Activated CD4-positive, CD25-positive, alpha-beta regulatory T cell treated with anti-CD3 and anti-CD28 coated beads, Interleukin-2, amount 50 U/mL, for 24 hours (primary cell): ENCODE results near the gene GNPNAT1.
A peak's percentile ranks its signal among the peaks of the same experiment; 100 is the strongest.

ENCODE experiments used
- ATAC-seq, 2 donors: fragments of 150-1000 bp; cut with Tn5 transposase; one replicate each; pipeline ENCODE4 v1.10.0; 2021; ENCODE audit warnings: mild to moderate bottlenecking in 1 of 2, moderate library complexity in 1 of 2

GNPNAT1 gene

DNA sequence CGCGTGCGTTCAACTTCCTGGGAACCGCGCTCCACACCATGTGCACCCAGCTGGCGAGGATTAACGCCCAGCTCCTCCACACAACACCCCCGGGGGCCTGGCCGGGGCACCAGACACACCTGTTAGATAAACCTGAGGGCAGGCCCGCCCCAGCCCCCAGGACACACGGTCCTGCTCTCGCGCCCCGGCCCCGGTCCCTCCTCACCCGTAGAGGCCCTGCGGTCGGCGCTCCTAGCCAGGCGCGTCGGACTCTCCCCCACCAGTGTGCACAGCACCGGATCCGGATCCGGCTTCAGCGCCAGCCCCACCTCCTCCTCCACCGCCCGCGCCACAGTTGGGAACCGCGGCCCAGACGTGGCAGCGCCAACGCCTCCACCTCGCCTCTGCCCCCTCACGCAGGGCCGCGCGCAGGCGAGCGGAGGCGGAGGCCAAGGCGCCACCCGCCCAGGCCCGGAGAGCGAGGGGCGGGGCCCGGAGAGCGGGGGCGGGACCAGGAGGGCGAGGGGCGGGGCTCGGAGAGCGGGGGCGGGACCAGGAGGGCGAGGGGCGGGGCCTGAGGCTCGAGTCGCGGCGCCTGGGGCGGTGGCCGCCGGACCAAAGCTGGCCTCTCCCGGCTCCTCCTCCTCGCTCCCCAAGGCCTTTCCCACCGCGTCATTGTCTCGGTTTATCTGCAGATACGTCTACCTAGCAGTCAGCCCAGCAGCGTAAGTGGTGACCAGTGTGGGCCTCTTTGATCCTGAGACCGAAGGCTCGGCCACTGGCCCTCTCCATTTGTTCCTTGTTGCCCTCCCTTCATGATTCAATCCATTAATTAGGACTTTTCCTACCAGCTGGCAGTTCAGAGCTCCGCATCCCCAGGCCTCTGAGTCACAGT lies at the start of gene GNPNAT1:
GNPNAT1 (minus strand) TSS at position 385 of the 874 bp plus-strand sequence. CDS start 6,957 bp downstream, outside the sequence.
- peak; percentile 95 for ATAC-seq

DNA sequence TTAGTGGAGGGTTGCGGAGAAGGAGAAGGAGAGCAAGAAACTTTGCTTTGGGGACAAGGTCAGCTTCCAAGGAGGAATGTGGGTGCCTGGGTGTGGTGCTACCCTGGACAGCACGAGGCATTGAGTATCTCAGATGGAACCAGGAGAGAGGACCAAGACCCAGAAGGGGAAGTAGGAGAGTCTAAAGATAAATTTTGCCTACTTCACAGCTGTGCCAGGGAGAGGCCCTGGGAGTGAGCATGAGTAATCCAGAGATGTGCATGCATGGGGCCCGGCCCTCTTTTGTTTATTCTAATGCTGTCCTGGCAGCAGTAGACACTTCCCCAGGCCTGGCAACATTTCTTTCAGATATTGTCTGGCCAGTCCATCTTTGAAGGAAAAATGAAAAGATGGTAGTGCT lies 49.5 kb upstream of the GNPNAT1 start:
- no peak for ATAC-seq

DNA sequence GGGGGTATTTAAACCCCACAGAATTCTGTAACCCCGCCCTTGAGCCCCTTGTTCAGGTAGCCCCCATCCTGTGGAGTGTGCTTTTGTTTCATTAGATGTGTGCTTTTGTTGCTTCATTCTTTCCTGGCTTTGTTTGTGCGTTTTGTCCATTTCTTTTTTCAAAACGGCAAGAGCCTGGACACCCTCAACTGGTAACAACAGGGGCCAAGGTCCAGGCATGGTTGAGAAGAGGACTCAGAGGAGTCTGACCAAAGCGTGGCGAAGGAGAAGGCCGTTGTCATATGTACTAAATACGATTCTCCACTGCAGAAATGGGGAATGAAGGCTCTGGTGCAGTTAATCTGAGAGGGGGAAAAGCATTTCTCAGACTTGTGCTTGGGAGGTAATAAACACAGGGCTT lies 46.0 kb upstream of the GNPNAT1 start:
- no peak for ATAC-seq

DNA sequence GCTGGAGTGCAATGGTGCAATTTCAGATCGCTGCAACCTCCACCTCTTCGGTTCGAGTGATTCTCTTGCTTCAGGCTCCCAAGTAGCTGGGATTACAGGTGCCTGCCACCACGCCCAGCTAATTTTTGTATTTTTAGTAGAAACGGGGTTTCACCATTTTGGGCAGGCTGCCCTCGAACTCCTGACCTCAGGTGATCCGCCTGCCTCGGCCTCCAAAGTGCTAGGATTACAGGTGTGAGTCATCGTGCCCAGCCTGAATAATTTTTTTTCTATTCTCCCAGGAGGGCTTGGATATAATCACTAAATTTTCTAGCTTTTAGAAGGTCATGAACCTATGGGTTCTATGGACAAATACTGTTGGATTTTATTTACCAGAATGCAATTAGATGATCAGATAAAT lies 44.7 kb upstream of the GNPNAT1 start:
- no peak for ATAC-seq

DNA sequence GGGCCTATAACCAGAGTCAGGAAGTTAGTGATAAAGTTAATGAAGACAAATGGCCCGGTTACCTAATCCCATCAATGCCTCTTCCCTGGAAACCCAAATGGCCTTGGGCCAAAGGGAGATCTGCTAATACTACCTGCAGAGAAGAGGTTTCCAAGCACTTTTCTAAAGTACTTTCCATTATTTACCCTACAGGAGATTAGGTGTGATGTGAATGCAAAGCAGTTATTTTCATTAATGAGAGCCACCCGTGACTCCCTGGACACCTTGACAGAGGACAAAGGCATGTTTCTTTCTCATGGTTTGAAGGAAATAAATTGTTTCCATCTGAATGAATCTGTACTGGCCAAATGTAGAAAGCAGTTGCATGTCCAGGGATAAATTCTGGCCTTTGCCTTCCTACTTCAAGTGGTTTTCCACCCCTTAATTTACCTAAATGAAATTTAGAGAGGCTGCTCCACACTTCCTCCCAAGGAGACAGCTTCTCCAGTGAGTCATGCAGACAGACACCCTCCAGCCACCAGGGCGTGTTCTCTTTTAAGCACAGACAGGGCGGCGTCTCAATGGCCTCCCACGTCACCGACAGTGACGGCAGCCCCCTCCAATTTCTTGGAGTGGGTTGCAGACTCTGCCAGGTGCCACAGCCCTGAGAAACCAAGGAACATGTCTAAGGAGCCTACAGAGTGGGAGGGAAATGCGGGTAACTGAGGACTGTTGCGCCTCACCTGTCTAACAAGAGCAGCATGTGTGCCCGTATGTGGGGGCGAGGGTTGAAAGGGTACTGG lies 43.9 kb upstream of the GNPNAT1 start:
- no peak for ATAC-seq

DNA sequence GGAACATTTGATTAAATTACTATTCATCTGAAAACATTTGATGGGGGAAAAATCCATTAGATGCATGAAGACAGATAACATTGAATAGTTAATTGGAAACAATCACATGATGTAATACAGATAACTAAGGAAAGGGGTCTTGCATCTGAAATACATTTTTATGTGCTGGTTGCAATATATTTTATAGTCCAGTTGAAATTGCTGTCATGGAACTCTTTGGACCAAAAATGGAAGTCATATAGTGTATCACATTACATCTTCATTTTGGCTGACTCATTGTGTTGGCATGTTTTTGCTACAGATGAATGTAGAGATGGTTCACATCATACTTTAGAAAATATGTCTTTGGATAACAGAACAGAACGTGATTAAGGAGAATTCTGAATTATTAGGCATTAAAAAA lies 43.0 kb upstream of the GNPNAT1 start:
- ATAC-seq, result no peak

DNA sequence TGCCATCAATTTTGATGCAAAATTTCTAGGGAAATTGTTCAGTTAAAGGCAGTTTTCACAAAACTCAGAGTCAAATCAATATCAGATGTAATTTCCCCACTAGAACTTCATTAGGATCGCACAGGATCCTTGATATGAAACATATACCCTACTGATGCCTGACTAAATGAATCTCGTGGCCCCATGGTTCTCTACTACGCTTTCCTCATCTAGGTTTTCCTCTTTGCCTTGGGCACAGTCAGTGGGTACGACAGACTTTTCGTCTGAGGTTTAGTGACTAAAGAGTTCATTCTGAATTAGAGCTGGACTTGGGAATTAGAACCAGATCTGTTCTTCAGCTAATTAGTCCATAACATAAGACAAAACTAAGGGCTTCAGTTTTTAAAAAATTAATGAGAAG lies 42.5 kb upstream of the GNPNAT1 start:
- ATAC-seq, result no peak

DNA sequence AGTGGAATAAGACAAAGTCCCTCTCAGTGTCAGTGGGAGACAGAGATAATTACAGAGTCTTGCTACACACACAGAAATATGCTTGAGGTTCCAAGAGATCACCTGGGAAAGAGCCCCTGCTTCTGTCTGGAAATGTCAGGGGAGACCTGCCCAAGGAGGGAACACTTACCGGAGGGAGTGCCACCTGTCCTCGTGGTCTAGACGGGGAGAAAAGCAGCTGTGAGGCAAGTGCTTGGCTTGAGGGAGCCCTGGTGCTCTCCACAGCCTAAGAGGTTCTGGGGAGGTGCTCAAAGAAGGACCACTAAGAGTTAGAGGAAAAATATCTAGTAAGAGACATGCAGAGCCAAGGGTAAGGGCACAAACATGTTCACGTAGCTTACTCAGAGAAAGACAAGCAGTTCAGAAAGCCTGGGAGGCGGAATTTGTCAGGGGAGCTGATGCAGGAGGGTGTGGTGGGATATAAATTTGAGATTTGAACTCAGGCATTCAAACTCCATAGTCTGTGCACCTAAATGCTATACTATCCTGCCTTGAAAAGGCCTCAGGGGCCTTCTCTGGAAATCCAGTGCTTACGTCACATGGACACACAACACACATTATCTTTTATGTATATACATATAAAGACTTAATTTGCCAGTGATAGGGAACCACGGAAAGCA lies 38.2 kb upstream of the GNPNAT1 start:
- ATAC-seq, result no peak

DNA sequence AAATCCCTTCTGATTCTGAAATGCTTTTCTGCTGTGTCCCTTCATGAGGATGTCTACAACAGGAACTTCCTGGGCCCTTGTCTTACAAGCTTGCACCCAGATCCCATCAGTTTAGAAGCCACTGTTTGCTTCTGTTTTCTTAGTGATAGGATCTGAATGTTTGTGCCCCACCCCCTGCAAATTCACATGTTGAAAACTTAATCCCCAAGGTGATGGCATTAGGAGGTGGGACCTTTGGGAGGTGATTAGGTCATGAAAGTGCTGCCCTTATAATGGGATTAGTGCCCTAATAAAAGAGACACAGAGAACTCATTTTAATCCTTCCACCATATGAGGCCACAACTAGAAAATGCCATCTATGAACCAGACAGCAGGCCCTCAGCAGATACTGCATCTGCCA lies 36.0 kb upstream of the GNPNAT1 start:
- ATAC-seq, result no peak

DNA sequence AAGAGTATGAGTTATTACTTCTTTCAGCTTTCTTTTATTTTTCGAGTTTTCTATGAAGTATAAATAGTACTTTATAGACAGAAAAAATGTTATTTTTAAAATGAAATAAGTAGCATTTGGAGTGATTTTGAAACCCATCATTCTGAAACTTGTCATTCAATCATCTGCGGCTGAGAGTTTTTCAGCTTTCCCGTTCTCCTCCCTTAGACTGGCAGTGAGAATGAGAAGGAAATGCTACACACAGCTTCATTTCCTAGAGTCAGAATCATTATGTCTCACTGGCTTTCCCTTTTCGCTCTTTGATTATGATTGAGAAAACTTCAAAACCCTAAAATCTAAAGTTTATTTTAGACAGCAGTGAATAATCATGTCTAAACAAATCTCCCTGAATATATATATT lies 33.7 kb upstream of the GNPNAT1 start:
- no peak for ATAC-seq

DNA sequence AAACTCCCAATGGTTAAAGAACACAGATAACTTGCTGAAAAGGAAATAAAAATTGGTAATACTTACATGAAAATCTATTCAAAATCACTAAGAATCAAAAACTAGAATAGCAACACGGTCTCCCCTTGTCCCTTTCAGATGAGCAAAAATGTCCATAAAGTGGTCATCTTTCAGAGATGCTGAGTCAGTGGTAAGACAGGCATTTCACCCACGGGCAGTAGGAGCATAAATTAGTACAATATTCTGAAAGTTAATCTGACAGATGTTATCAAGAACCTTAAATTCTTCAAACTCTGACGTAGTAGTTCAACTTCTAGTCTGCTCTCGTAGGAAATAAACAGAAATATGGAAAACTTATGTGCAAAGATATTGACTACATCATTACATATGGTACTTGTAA lies 33.1 kb upstream of the GNPNAT1 start:
- ATAC-seq, result no peak

DNA sequence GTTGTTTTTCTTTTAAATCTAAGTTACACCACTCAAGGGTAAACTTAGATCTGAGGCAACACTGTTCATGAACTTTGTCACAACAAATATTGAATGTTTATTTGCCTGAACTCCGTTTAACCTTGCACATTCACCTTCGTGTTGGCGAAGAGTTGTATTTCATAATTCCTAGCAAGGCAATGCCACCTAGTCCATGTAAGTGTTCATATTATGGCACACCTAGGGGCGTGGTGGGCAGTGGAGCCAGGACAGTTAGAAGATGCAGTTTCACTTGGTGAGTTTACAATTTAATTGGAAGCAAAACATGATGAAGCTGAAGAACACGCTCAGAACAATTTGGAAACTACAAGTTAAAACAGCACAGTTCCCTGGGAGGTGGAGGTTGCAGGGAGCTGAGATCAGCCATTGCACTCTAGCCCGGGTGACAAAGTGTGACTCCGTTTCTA lies 30.4 kb upstream of the GNPNAT1 start:
- no peak for ATAC-seq

DNA sequence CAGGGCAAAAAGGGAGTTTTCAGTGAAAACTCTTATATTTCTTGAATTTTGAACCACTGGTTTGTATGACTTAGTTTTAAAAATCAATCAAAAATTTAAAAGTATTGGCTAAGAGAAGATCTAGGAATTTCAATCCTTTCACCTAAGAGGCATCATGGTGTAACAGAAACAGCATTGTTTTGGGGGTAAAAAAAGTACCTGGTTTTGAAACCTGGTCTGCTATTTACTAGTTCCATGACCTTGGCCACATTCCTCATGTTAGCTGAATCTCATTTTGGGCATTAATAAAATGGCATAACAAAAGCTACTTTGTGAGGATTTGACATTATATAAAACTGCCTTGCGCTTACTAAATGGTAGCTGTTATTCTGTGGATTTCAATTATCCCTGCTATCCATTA lies 16.7 kb upstream of the GNPNAT1 start:
- ATAC-seq, result no peak

DNA sequence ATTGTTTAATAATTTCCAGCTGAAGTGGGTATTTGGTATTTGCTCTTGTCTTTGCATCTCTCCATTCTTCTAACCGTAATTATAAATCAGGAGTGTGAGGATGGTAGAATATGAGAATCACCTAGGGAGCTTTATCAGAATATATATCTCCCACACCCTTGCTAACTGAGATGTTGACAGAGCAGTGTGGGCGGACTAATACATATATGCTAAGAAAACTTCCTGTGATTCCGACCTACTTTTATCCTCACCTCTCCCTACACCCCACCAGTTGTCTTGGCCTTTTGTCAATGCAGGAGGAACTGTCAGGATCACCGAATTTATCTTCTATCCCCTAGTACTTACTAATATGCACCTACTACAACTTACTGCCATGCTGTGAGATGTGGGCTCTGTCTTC lies 14.7 kb upstream of the GNPNAT1 start:
- no peak for ATAC-seq

DNA sequence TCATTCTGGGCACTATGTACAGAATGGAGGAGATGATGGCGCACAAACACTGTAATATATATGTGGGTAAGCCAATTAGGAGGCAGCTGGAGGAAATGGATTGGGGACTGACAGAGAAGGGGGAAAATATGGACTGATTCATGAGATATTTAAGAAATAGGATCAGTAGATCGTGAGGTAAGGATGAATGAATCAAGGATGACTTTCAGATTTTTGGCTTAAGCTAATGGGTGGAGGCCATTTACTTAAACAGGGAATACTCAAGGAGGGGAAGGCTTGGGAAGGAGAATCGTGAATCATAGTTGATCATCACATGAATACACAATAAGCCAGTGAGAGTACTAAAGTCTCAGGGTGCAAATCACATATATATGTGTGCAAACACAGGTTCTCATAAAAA lies 11.2 kb upstream of the GNPNAT1 start:
- no peak for ATAC-seq

DNA sequence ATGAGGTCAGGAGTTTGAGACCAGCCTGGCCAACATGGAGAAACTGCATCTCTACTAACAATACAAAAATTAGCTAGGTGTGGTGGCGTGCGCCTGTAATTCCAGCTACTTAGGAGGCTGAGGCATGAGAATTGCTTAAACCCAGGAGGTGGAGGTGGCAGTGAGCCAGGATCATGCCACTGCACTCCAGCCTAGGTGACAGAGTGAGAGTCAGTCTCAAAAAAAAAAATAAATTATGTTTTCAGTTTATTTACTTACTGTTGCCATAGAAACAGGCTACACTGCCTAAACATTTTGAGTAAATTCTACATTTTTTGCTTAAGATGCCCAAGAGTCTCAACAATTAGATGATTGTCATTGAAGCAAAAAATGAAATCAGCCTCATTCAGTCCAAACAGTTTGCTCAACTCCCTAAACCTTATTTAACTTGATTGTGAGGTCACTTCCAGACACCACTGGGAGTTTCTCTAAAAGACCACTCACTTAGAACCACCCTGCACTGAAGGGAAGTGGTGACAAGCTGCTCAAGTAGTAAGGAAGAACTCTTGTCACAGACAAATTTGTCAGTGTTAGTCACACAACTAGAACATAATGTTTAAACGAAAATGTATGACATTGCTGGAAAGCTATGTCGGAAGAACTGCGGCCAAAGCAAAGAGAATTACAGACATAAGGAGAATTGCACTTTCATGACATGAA lies 9.8 kb upstream of the GNPNAT1 start:
- no peak for ATAC-seq

DNA sequence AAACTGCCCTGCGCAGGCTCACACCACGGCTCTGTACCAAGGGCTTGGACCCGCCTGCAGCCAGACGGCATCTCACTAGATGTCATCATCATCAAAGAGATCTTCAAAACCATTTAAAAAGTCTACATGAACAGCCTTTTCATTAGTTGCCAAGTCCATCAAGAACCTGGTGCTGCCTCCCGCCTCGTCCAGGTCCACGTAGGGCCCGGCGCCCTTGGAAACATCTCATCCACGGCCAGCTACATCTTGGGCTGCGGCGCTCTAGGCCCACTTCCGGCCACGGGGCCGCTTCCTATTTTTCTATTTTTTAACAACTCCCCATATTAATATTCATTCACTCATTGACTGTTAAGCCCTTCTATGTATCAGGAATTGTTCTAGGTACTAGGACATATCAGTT lies 7.4 kb upstream of the GNPNAT1 start:
- ATAC-seq, result no peak

DNA sequence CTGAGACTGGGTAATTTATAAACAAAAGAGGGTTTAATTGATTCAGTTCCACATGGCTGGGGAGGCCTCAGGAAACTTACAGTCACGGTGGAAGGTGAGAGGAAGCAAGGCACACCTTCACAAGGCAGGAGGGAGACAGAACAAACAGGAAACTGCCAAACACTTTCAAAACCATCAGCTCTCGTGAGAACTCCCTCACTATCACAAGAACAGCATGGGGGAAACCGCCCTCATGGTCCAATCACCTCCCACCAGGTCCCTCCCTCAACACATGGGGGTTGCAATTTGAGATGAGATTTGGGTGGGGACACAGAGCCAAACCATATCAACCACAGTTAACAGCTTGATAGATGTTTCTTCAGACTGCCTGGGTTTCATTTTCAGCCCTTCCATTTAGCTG lies 6.2 kb upstream of the GNPNAT1 start:
- ATAC-seq, result no peak

DNA sequence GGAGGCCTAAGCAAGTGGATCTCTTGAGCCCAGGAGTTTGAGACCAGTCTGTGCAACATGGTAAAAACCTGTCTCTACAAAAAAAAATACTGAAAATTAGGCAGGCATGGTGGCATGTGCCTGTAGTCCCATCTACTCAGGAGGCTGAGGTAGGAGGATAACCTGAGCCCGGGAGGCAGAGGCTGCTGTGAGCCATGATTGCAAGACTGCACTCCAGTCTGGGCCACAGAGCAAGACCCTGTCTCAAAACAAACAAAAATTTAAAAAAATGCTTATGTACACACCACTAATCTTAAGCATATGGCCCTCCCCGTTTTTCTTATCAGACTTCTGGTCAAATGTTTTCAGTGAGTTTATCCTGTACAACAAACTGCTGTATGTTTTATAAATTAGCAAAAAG lies 1.7 kb upstream of the GNPNAT1 start:
- no peak for ATAC-seq

DNA sequence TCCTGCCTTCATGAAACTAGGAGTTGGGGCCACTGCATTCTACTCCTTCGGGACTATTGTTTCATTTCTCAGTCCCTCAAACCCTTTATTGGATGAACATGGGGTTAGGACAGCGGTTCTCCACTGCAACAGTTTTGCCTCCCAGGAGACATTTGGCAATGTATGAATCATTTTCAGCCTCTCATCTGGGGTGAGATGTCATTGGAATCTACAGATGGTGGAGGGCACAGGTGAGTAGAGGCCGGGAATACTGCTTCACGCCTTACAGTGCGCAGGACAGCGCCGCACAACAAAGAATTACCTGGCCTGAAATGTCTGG lies 649 bp upstream of the GNPNAT1 start:
- no peak for ATAC-seq

DNA sequence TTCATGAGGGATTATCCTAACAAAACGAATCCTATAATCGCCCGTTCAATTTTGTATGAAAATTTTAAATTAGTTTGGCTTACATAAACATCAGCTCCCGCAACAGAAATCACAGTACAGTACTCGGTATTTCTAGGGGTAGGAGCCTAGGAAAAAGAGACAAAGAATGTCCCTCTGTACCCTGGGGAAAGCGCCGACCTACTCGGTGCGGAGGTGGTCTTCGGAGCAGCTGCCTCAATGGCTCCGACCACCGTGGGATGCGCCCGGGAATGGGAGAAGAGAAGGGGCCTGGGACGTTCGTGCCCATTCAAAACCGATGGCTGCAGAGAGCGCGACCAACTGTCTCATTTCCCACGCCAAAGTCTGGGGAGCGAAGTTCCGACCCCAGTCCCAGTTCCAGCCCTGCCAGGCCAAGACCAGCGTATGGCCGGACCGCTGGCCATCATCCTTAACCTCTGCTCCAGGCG lies 618 bp downstream of the GNPNAT1 start:
- no peak for ATAC-seq

DNA sequence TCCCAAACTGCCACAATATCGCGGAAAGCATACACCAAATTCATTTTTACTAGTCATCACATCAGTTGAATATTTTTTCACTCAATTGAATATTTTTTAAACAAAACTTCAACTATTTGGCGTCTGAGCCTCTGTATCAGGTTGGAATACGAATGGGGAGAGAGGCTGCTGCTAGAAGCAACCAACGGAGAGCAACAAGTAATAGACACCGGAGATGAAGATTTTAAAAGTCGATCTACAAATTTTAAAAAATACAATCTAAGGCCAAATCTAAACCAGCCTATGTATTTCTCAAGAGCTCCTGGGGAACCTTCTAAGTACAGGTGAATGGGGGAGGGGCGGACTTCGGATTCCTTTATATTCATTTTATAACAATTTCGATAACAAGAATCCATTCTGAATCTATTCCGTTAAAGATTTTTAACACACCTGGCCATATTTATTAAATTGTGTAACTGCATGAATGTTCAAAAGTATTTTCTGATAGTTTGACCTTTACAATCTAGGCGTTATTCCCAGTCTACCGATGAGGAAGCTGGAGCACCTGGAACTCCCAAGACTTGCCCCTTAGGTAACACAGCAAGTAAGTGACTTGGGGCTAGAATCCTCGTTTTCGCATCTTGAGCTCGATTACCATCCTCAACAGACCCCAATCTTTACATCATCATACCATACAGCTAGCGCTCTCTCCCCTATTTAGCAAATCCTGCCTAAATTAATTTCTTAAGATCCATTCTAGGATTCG lies 1.2 kb downstream of the GNPNAT1 start:
- ATAC-seq, result no peak
